Mammary epithelial cell (primary cell): ENCODE results near the gene OR51A4.

Experiments
- EZH2 ChIP-seq: IDR thresholded peaks from 2 replicates; pipeline ENCODE4 v1.6.1; 2012; ENCODE audit warnings: low read length, inconsistent platforms, borderline replicate concordance
- TF ChIP-seq, protein P1 (sequence below), 2 donors: IDR thresholded peaks in 1 of 2; conservative IDR thresholded peaks in 1 of 2; 2 replicates each; pipeline ENCODE4 v1.5.1; 2011 to 2012; ENCODE audit warnings: inconsistent platforms in 2 of 2, low read length in 2 of 2, mild to moderate bottlenecking in 2 of 2, control low read depth in 1 of 2, low read depth in 1 of 2; ENCODE audit not compliant: insufficient read depth in 1 of 2; ENCODE audit errors: extremely low read depth in 1 of 2

DNA sequence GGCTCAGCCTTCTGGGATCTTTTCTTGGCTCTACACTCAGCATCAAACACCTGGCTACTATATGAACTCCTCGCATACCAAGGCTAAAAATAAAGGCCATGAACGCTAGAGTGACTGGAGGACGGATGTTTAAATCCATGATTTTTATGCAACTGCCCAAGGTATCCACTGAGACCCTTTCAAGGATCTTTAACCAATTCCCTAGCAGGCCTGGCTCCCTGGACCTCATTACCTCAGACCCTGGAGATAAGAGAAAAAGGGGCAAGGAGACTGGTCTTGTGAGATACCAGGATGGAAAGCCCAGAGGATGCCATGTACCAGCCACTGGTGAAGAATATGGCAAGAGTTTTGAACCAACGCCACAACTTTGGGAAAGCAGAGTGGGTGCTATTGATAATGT is 28.2 kb downstream of the OR51A4 start, which contains the start of gene OR51G2:
- TF ChIP-seq, protein P1, sequence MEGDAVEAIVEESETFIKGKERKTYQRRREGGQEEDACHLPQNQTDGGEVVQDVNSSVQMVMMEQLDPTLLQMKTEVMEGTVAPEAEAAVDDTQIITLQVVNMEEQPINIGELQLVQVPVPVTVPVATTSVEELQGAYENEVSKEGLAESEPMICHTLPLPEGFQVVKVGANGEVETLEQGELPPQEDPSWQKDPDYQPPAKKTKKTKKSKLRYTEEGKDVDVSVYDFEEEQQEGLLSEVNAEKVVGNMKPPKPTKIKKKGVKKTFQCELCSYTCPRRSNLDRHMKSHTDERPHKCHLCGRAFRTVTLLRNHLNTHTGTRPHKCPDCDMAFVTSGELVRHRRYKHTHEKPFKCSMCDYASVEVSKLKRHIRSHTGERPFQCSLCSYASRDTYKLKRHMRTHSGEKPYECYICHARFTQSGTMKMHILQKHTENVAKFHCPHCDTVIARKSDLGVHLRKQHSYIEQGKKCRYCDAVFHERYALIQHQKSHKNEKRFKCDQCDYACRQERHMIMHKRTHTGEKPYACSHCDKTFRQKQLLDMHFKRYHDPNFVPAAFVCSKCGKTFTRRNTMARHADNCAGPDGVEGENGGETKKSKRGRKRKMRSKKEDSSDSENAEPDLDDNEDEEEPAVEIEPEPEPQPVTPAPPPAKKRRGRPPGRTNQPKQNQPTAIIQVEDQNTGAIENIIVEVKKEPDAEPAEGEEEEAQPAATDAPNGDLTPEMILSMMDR (conservative IDR thresholded peaks at IDR 0.05 in 1 of 2, IDR thresholded peaks at IDR 0.05 in 1 of 2; ENCODE audit: extremely low read depth in 1 of 2, insufficient read depth in 1 of 2, low read depth in 1 of 2, low read length in 2 of 2), result no peak
- TF ChIP-seq EZH2, result no peak
